AG04449 (cell line): Measurements from ENCODE around the gene SORBS2.

Source experiments
- CTCF ChIA-PET: fragments of 350-600 bp; formaldehyde crosslinking; extraction: SDS; loops from one replicate; lab custom pipeline; 2021; ENCODE audit warnings: antibody characterized with exemption; lab: Yijun Ruan, JAX
- POLR2A ChIA-PET: fragments of 400-600, 350-600 bp; formaldehyde crosslinking; extraction: SDS; loops from one replicate; lab custom pipeline; 2020; ENCODE audit warnings: antibody characterized with exemption, inconsistent platforms; lab: Yijun Ruan, JAX
- DNase-seq: peaks from one replicate; pipeline ENCODE4 v3.0.0-alpha.2; 2010; ENCODE audit warnings: low read depth, low spot score
- H3K4me3 ChIP-seq: 2 replicates; pipeline ENCODE4 v1.5.1; 2011; ENCODE audit warnings: low read depth, mild to moderate bottlenecking, control low read depth, low read length
- TF ChIP-seq, protein P1 (sequence below): IDR thresholded peaks from one replicate; pipeline ENCODE4 v1.5.1; 2011; ENCODE audit warnings: mild to moderate bottlenecking, moderate library complexity, low read length, control low read depth, inconsistent platforms; ENCODE audit not compliant: insufficient read depth; ENCODE audit errors: missing control alignments

The SORBS2 gene

GRCh38 chr4:185793116-185793485 is 18.9 kb downstream of the SORBS2 start:
- CTCF ChIA-PET: no interaction called here
- H3K4me3 ChIP-seq: no peak overlapping the region
- TF ChIP-seq, protein P1, sequence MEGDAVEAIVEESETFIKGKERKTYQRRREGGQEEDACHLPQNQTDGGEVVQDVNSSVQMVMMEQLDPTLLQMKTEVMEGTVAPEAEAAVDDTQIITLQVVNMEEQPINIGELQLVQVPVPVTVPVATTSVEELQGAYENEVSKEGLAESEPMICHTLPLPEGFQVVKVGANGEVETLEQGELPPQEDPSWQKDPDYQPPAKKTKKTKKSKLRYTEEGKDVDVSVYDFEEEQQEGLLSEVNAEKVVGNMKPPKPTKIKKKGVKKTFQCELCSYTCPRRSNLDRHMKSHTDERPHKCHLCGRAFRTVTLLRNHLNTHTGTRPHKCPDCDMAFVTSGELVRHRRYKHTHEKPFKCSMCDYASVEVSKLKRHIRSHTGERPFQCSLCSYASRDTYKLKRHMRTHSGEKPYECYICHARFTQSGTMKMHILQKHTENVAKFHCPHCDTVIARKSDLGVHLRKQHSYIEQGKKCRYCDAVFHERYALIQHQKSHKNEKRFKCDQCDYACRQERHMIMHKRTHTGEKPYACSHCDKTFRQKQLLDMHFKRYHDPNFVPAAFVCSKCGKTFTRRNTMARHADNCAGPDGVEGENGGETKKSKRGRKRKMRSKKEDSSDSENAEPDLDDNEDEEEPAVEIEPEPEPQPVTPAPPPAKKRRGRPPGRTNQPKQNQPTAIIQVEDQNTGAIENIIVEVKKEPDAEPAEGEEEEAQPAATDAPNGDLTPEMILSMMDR: no peak
- DNase-seq: no peak
- POLR2A ChIA-PET: interaction anchor here (1.5 kb wide), 1 partner anchor 18 kb away, joined by 8 read pairs; no protein-coding TSS in a partner anchor

GRCh38 chr4:185792384-185793115 is 19.4 kb downstream of the SORBS2 start:
- TF ChIP-seq, protein P1: no peak
- DNase-seq: peak; percentile 96
- POLR2A ChIA-PET: interaction anchor here (1.5 kb wide), 1 partner anchor 17 kb away, joined by 8 read pairs; no protein-coding TSS in a partner anchor
- no peak overlapping the region for H3K4me3 ChIP-seq
- CTCF ChIA-PET: no interaction called here

DNA sequence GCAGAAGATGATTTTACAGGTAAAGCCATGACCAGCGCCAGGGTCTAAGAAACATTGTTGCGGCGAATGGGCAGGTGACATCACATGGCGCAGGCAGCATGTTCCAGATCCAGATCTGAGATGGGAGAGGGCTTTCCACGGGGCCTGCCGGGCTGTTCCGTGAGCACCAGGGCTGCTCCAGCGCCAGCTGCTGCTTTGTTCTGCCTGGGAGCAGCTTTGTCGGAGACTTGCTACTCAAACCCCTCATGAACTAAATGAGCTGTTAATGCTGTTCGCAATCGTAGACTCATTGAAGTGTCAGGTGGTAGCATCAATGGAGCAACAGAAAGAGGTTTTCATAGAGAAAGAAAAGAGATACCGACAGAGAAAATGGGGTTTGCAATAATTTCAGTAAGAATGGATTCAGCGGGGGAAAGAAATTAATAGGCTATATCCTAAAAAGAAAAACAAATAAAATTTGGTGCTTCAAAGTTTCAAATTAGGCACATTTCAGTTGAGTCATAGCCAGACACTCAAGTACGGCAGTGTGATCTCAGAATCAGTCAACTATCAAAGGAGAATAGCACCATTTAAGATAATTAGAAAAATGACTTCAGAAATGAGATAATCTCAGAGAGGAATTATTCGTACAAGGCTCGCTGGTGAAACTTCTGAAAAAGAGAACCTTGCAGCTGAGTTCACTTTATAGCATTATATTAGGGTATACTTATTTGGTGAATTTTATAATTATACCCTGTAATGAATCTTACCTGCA is 23.9 kb downstream of the SORBS2 start:
- POLR2A ChIA-PET: no interaction called here
- DNase-seq: no peak
- H3K4me3 ChIP-seq: no peak overlapping the region
- CTCF ChIA-PET: no interaction called here
- TF ChIP-seq, protein P1: no peak

DNA sequence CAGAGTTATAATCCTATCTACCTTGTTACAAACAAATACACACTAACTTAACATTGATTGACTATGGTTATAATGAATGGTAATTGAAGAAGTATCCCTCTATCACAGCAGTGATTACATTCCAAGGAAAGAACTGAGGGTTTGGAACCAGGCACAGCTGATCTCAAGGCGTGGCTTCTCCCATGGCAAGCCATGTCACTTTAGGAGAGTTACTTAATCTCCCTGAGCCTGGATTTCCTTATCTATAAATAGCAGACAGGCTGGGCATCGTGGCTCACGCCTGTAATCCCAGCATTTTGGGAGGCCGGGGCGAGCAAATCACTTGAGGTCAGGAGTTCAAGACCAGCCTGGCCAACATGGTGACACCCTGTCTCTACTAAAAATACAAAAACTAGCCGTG is 25.6 kb downstream of the SORBS2 start:
- no peak overlapping the region for H3K4me3 ChIP-seq
- TF ChIP-seq, protein P1: no peak
- DNase-seq: no peak
- ChIA-PET CTCF (interaction anchor here (1.5 kb wide), 1 partner anchor 12 kb away, joined by 3 read pairs; no protein-coding TSS in a partner anchor), POLR2A (no interaction called here)

DNA sequence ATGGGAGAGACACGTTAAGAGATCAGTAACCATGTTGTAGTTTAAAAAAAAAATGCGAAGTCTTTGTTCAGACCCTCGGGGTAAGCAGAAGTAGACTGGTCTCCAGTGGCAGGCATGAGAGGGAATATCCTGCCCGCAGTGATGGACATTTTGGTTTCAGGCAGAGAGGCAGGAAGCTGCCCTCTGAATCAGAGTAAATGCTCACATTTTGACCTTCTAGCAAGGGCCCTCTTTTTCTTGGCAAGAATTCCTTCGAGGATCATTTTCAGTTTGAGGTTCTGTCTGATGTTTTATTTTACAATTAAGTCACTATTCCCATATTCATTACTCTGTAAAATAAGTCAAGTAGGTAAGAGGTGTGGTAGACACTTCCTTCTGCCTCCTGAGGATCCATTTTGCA is 28.4 kb downstream of the SORBS2 start:
- POLR2A ChIA-PET: no interaction called here
- DNase-seq: no peak
- CTCF ChIA-PET: no interaction called here
- H3K4me3 ChIP-seq: no peak overlapping the region
- TF ChIP-seq, protein P1: no peak

DNA sequence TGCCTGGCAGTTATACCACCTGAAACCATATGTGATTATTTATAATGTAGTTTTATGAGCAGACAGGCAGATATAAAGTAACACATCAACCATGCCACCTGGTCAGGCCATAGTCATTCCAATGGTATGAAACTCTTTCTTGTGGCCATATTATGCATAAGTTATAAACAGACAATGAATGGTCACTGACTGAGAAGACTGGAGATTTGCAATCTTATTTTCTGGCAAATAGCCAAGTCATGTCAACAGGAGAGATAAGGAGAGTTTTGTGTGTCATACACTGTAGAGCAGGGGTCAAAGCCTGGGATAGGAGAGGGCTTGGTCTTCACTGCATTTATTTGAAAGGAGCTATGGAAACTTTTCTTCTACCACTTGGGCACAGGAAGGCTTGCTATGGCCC is 29.5 kb downstream of the SORBS2 start:
- DNase-seq: no peak
- ChIA-PET POLR2A (no interaction called here), CTCF (no interaction called here)
- H3K4me3 ChIP-seq: no peak overlapping the region
- TF ChIP-seq, protein P1: no peak
